ENCODE data around the gene ZNF684. TPM values are rescaled to one million over a fixed set of nuclear protein-coding genes. Genes with fewer than 3 reads are reported as not detected.
"Not testable (repeated sequence)": the region's sequence is repeated elsewhere in the genome, so short reads cannot be mapped to it uniquely, and the experiment has no call there.

Gene ZNF684
- total RNA-seq (2014; rRNA removed; shearing (Covaris generic); ENCODE audit: low replicate concordance) = 1.8 and 3.0 TPM in 2 replicates

GRCh38 chr1:40531381-40532061 lies at the start of gene ZNF684:
TSS of gene ZNF684 (plus strand) at chr1:40531637. CDS start at chr1:40533167, 1,530 bp downstream.
- peak; percentile 89 for DNase-seq (ENCODE audit: low read depth)
- in situ Hi-C loops (cut with HindIII; ENCODE audit: low pct_unique_long_range_greater_than_20kb, low sequenced_read_pairs) = no loop called here

- in situ Hi-C loops (cut with HindIII; ENCODE audit: low pct_unique_long_range_greater_than_20kb, low sequenced_read_pairs) = loop anchor here (10.0 kb wide), 1 partner anchor 341 kb away; no protein-coding TSS in a partner anchor
- DNase-seq (ENCODE audit: low read depth) = peak; percentile 17
Measured at GRCh38 chr1:40495315-40495903, 36.0 kb upstream of the ZNF684 start.

- DNase-seq (ENCODE audit: low read depth); in situ Hi-C loops (cut with HindIII; ENCODE audit: low pct_unique_long_range_greater_than_20kb, low sequenced_read_pairs): not testable (repeated sequence)
Measured at GRCh38 chr1:40502651-40503050, 28.8 kb upstream of the ZNF684 start.

GRCh38 chr1:40507973-40508372 lies 23.5 kb upstream of the ZNF684 start:
- in situ Hi-C loops (cut with HindIII; ENCODE audit: low pct_unique_long_range_greater_than_20kb, low sequenced_read_pairs) = no loop called here
- DNase-seq (ENCODE audit: low read depth) = no peak

GRCh38 chr1:40508375-40509341 lies 22.8 kb upstream of the ZNF684 start, which contains the start of gene EXO5:
TSS of gene EXO5 (plus strand) at chr1:40508767. CDS start at chr1:40514545, 5,778 bp downstream.
- in situ Hi-C loops (cut with HindIII; ENCODE audit: low pct_unique_long_range_greater_than_20kb, low sequenced_read_pairs) = no loop called here
- DNase-seq (ENCODE audit: low read depth) = peak; percentile 75

GRCh38 chr1:40519517-40519916 lies 11.9 kb upstream of the ZNF684 start:
- no peak for DNase-seq (ENCODE audit: low read depth)
- in situ Hi-C loops (cut with HindIII; ENCODE audit: low pct_unique_long_range_greater_than_20kb, low sequenced_read_pairs) = no loop called here

GRCh38 chr1:40530735-40531380 lies 579 bp upstream of the ZNF684 start:
- in situ Hi-C loops (cut with HindIII; ENCODE audit: low pct_unique_long_range_greater_than_20kb, low sequenced_read_pairs) = no loop called here

GRCh38 chr1:40532062-40532389 lies 589 bp downstream of the ZNF684 start:
- in situ Hi-C loops (cut with HindIII; ENCODE audit: low pct_unique_long_range_greater_than_20kb, low sequenced_read_pairs) = no loop called here

More at GRCh38 chr1:40530735-40531380, 579 bp upstream of the ZNF684 start:
- no peak for DNase-seq (ENCODE audit: low read depth)

GRCh38 chr1:40532844-40533424 lies 1.5 kb downstream of the ZNF684 start:
- DNase-seq (ENCODE audit: low read depth) = peak; percentile 25
- in situ Hi-C loops (cut with HindIII; ENCODE audit: low pct_unique_long_range_greater_than_20kb, low sequenced_read_pairs) = no loop called here

More at GRCh38 chr1:40532062-40532389, 589 bp downstream of the ZNF684 start:
- DNase-seq (ENCODE audit: low read depth) = no peak

- DNase-seq (ENCODE audit: low read depth) = no peak
- in situ Hi-C loops (cut with HindIII; ENCODE audit: low pct_unique_long_range_greater_than_20kb, low sequenced_read_pairs) = no loop called here
Measured at GRCh38 chr1:40534589-40534988, 3.2 kb downstream of the ZNF684 start.

- in situ Hi-C loops (cut with HindIII; ENCODE audit: low pct_unique_long_range_greater_than_20kb, low sequenced_read_pairs) = no loop called here
- no peak for DNase-seq (ENCODE audit: low read depth)
Measured at GRCh38 chr1:40535732-40536131, 4.3 kb downstream of the ZNF684 start.

- in situ Hi-C loops (cut with HindIII; ENCODE audit: low pct_unique_long_range_greater_than_20kb, low sequenced_read_pairs) = no loop called here
- no peak for DNase-seq (ENCODE audit: low read depth)
Measured at GRCh38 chr1:40539338-40539737, 7.9 kb downstream of the ZNF684 start.

GRCh38 chr1:40546957-40547356 lies 15.5 kb downstream of the ZNF684 start:
- in situ Hi-C loops (cut with HindIII; ENCODE audit: low pct_unique_long_range_greater_than_20kb, low sequenced_read_pairs) = no loop called here

GRCh38 chr1:40553017-40553416 lies 21.6 kb downstream of the ZNF684 start:
- in situ Hi-C loops (cut with HindIII; ENCODE audit: low pct_unique_long_range_greater_than_20kb, low sequenced_read_pairs) = no loop called here
- no peak for DNase-seq (ENCODE audit: low read depth)

More at GRCh38 chr1:40546957-40547356, 15.5 kb downstream of the ZNF684 start:
- DNase-seq (ENCODE audit: low read depth) = no peak

GRCh38 chr1:40554807-40555206 lies 23.4 kb downstream of the ZNF684 start:
- in situ Hi-C loops (cut with HindIII; ENCODE audit: low pct_unique_long_range_greater_than_20kb, low sequenced_read_pairs); DNase-seq (ENCODE audit: low read depth): not testable (repeated sequence)

- no peak for DNase-seq (ENCODE audit: low read depth)
- in situ Hi-C loops (cut with HindIII; ENCODE audit: low pct_unique_long_range_greater_than_20kb, low sequenced_read_pairs) = no loop called here
Measured at GRCh38 chr1:40556121-40556520, 24.7 kb downstream of the ZNF684 start.

GRCh38 chr1:40558241-40558640 lies 26.8 kb downstream of the ZNF684 start:
- in situ Hi-C loops (cut with HindIII; ENCODE audit: low pct_unique_long_range_greater_than_20kb, low sequenced_read_pairs); DNase-seq (ENCODE audit: low read depth): not testable (repeated sequence)

- no peak for DNase-seq (ENCODE audit: low read depth)
- in situ Hi-C loops (cut with HindIII; ENCODE audit: low pct_unique_long_range_greater_than_20kb, low sequenced_read_pairs) = no loop called here
Measured at GRCh38 chr1:40562185-40562584, 30.7 kb downstream of the ZNF684 start.

Data from Caki2 (cell line).